OCI-M2 (cell line): ENCODE results near the gene JMJD7.
"Not testable (repeated sequence)": the region's sequence is repeated elsewhere in the genome, so short reads cannot be mapped to it uniquely, and the experiment has no call there.

Experiments
- DNase-seq: peaks from one replicate; lab custom pipeline; 2025; ENCODE audit not compliant: unreplicated experiment; lab: John Stamatoyannopoulos, UW

JMJD7 gene

GRCh38 chr15:41821831-41822230, 6.1 kb upstream of the JMJD7 start:
- DNase-seq: no peak

- no peak for DNase-seq
These were observed 5.4 kb upstream of the JMJD7 start for GRCh38 chr15:41822471-41822870.

- DNase-seq: no peak
These were observed 4.9 kb upstream of the JMJD7 start for GRCh38 chr15:41822957-41823356.

- no peak for DNase-seq
These were observed 4.4 kb upstream of the JMJD7 start for GRCh38 chr15:41823502-41823901.

GRCh38 chr15:41824062-41824745, 3.7 kb upstream of the JMJD7 start:
- no peak for DNase-seq

- DNase-seq: no peak
These were observed 2.7 kb upstream of the JMJD7 start for GRCh38 chr15:41825145-41825544.

GRCh38 chr15:41825572-41826535, 2.0 kb upstream of the JMJD7 start:
- DNase-seq: no peak

- no peak for DNase-seq
These were observed 507 bp upstream of the JMJD7 start for GRCh38 chr15:41827290-41827879.

GRCh38 chr15:41828807-41829141, 882 bp downstream of the JMJD7 start:
- DNase-seq: no peak

GRCh38 chr15:41829959-41830646, 2.2 kb downstream of the JMJD7 start:
- no peak for DNase-seq

- not testable (repeated sequence) for DNase-seq
These were observed 3.4 kb downstream of the JMJD7 start for GRCh38 chr15:41831291-41831690.

- no peak for DNase-seq
These were observed 4.3 kb downstream of the JMJD7 start for GRCh38 chr15:41832208-41832607.

GRCh38 chr15:41832875-41833274, 5.0 kb downstream of the JMJD7 start:
- DNase-seq: no peak

- no peak for DNase-seq
These were observed 6.2 kb downstream of the JMJD7 start for GRCh38 chr15:41834096-41834495.

- no peak for DNase-seq
These were observed 8.2 kb downstream of the JMJD7 start for GRCh38 chr15:41836073-41836472.

GRCh38 chr15:41836713-41837454, 9.0 kb downstream of the JMJD7 start:
- no peak for DNase-seq

- DNase-seq: no peak
These were observed 10.6 kb downstream of the JMJD7 start, which contains the start of gene PLA2G4B for GRCh38 chr15:41838400-41838897. Gene PLA2G4B (plus strand): TSS chr15:41838847. CDS start chr15:41838914, 67 bp downstream.

GRCh38 chr15:41839781-41840491, 12.0 kb downstream of the JMJD7 start:
- DNase-seq: no peak

GRCh38 chr15:41840673-41841072, 12.8 kb downstream of the JMJD7 start:
- no peak for DNase-seq

GRCh38 chr15:41841131-41841530, 13.2 kb downstream of the JMJD7 start:
- DNase-seq: no peak
